Embryonic facial prominence (tissue), 1 donor: ENCODE measurements around the gene MAP3K20.
"Not testable (repeated sequence)": the region's sequence is repeated elsewhere in the genome, so short reads cannot be mapped to it uniquely, and the experiment has no call there.

Source experiments
- DNase-seq: peaks from one replicate; pipeline ENCODE4 v3.0.0-alpha.2; 2016; ENCODE audit errors: extremely low spot score

Gene MAP3K20

GRCh38 chr2:173161040-173161439 is 85.4 kb downstream of the MAP3K20 start:
- no peak for DNase-seq

DNA sequence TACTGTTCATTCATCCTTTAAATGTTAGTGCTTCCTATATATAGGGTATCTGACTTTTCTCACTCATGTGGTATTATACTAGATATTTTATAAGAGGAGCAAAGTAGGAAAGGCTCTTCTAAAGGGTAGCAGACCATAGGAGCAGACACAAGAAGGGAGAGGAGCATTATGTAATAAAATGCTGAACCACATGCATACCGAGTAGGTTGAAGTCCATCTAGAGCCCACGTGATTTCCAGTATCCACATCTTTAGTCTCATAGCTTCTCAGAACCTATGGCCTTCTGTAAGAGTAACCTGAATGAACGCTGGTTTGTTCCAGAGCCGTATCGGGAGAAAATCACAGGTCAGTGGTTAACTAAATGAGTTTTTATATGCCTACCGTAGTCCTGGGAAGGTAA is 85.9 kb downstream of the MAP3K20 start:
- DNase-seq: no peak

DNA sequence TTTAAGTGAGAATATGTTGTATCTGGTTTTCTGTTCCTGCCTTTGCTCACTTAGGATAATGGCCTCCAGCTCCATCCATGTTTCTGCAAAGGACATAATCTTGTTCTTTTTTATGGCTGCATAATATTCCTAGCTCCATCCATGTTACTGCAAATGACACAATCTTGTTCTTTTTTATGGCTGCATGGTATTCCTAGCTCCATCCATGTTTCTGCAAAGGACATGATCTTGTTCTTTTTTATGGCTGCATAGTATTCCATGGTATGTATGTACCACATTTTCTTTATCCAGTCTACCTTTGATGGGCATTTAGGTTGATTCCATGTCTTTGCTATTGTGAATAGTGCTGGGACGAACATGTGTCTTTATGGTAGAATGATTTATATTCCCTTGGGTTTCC is 87.7 kb downstream of the MAP3K20 start:
- DNase-seq: not testable (repeated sequence)

- DNase-seq: no peak
Observed at GRCh38 chr2:173164396-173164795, 88.8 kb downstream of the MAP3K20 start.

DNA sequence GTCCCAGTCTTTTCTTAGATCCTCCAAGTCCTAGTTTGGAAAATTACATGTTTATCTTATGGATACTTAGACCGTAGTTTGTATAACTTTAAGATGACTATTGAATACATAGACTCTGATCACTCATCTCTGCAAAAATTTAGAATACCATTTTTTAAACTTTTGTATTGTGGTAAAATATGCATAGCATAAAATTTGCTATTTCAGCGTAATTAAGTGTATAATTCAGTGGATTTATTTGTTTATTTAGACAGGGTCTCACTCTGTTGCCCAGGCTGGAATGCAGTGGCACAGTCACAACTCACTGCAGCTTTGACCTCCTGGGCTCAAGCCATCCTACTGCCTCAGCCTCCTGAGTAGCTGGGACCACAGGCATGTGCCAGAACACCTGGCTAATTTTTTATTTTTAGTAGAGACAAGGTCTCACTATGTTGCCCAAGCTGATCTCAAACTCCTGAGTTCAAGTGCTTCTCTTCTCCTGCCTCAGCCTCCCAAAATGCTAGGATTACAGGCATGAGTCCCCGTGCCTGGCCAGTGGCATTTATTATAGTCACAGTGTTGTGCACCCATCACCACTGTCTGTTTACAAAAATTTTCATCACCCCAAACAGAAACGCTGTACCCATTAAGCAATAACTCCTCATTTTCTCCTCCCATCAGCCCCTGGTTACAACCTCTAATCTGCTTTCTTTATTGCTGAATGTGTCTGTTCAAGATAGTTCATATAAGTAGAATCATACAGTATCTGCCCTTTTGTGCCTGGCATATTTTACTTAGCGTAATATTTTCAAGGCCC is 90.0 kb downstream of the MAP3K20 start:
- no peak for DNase-seq

DNA sequence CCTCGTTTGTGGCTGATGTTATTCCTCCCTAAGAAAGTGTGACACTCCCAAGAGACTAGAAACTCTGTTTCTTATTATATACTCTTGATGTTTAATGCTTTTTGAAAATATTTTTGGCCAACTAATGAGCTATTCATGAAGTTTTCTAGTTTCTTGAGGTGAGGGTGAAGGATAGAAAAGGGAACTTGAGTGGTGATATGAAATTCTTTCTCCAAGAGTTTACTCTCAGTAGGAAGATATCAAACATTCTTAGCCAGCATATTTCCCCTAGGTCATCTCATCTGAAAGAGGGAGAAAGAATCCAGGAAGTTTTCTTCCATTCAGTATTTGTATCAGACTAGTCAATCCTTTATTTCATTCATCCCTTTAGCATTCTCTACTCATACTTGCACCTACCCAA is 95.7 kb downstream of the MAP3K20 start:
- no peak for DNase-seq

DNA sequence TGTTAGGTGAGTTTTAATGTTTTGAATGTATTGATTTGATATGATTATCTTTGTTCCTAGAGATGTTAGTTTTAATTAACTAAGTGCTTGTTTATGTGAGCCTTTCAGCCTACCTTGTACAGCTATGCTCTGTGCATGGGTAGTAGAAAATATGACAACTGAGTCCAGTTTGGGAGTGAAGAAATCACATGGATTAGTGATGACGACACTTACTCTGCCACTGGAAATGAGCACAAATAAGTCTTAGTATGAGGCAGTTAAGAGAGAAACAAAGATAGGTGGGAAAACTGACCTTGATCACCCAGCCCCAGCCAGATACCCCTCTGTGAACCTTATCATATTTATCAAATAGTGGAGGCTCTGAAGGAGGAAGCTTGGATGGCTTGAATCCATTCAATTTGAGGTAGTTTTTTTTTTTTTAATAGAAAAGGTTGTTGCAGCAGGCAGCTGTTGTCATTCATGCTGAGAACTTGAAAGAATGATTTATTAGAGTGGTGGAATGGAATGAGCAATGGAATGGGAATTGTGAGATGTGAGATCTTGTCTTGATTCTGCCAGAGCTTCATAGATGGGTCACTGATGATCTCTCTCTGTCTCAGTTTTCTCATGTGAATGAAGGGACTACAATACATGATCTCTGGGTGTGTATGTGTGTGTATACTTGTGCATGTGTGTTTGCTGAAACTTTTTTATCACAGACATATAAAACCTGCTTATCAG is 96.4 kb downstream of the MAP3K20 start:
- DNase-seq: no peak

GRCh38 chr2:173174339-173174738 is 98.7 kb downstream of the MAP3K20 start:
- DNase-seq: not testable (repeated sequence)

DNA sequence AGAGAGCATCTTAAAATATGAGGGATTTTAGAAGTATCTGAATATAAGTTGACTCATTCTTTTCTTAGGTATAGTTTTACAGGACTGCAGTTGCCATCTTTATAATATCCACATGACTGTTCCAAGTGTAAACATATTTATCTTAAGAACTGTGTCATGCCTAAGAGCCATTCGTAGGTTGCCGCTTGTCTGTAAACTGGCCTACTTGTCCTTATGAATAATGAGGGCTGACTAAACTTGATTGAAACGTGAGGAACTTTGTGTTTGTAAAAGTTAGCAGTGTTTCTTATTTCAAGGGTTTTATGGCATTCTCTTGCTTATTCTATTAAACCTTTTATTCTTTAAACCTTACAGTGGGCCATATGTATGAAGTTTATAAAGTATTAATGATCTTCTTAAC is 99.6 kb downstream of the MAP3K20 start:
- DNase-seq: no peak

DNA sequence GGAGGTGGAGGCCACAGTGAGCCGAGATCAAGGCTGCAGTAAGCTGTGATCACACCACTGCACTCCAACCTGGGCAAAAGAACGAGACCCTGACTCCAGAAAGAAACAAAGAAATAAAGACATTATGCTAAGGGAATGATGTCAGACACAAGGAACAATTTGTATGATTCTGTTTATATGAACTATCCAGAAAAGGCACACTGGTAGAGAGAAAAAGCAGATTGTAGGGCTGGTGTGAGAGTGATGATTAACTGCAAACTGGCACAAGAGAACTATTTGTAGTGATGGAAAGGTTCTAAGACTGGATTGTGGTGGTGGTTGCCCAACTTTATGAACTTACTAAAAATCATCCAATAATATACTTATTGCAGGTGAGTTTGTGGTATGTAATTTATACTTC is 106.3 kb downstream of the MAP3K20 start:
- DNase-seq: no peak

GRCh38 chr2:173184031-173185004 is 108.7 kb downstream of the MAP3K20 start:
- no peak for DNase-seq

DNA sequence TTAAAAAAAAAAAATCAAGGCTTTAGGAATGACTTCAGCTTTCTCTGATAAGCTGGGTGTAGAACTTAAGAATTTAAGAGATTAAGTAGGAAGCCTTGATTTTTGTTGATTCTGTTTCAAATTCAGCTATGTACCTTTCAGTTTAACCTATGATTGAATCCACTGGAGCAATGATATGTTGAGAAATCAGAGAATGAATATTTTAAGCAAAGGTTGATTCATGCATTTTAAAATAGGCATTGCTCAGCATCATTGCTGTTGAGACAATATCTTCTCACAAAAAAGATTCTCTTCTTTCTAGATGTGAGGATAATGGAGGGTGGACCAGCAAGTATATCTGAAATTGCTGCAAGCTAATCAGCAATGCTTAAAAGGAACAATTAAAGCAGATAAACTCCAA is 109.8 kb downstream of the MAP3K20 start:
- DNase-seq: no peak

DNA sequence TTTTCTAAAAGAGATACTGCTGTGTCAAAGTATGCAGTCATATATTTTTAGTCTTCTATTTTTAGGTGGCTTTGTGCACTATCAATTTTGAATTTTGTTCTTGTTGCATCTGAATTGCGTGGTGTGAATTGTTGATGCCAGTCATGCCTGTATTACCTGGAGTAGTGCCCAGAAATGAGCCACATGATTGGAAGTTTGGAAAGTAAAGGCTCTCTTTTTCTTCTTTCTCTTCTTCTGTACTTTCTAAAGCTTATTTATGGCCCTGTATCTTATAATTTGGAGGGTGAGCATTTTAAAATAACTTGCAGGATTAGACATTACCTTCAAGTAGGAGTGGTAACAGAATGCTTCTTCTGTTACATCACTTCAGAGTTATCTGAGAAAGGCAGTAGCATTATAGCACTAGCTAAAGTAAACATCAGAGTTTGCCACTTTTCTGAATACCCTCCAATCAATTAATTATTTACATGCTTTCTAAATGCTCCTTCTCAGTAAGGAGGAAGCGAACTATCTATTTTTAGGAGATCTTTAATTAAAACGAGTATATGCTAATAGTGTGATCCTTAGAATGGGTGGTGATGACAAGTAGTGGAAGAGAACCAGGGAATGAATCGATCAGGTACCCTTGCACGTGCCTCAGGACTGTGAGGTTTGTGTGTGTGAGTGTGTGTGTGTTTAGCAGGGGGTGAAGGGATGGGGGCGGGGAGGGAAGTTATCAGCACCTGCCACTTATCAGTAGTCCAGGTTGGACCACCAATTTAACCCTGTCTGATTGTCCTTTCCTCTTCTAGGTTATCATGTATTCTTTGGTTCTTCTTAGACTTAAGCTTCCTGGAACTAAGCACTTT is 112.5 kb downstream of the MAP3K20 start:
- DNase-seq: no peak

DNA sequence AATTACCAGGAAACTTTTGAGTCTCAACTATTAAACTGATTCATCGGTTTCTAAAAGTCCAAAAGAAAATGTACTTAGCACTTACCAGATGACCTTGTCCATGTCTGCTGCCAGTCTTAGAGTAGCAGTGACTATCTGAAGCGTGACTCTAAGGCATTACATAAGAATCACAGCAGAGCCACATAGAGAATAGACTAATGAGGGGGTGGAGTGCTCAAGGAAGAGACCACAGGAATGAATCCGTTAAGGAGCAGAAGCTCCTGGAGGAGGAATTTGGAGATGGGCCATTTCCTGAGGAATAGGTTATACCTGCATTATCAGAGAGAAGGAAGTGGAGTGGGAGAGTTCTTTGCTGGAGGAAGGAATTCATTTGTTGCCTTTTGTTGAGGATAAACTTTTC is 116.0 kb downstream of the MAP3K20 start:
- no peak for DNase-seq

GRCh38 chr2:173192071-173192470 is 116.4 kb downstream of the MAP3K20 start:
- no peak for DNase-seq

- DNase-seq: no peak
Observed at GRCh38 chr2:173193925-173194324, 118.3 kb downstream of the MAP3K20 start.

DNA sequence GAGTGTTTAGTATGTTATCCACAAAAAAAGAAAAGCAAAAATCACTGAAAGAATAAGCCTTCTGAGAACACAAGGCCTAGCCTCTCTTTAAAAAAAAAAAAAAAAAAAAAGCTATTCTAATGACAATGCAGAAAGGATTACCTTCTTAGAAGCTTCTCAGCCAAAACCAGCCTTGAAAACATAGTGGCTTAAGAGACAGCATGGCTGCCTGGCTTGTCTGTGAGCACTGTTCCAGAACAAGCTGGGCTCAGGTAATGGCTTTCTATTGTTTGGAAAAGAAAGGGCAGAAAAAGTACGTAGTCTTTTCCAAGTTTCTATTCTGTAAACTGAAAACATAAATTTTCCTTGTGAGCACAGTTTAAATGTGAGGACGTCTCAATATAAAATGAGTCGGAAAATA is 119.5 kb downstream of the MAP3K20 start:
- no peak for DNase-seq

GRCh38 chr2:173196080-173196479 is 120.4 kb downstream of the MAP3K20 start:
- no peak for DNase-seq

- DNase-seq: no peak
Observed at GRCh38 chr2:173196638-173197037, 121.0 kb downstream of the MAP3K20 start.

DNA sequence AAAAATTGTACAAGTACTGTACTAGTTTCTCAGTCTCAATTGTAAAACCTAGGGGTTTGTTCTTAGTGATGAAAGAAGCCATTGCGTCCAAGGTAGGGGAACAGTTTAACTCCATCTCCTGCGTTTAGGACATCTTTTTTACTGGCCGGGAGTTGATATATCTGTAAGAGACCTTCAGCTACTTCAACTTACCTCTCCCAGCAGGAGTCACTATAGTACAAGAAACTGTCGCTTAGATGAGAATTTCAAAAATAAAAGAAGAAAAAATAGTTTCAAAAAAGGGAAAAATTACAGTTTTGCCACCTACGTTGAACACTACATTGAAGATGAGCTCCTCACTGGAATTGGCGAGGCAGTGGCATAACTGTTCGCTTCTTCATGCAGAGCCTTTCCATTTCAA is 122.7 kb downstream of the MAP3K20 start:
- DNase-seq: no peak

DNA sequence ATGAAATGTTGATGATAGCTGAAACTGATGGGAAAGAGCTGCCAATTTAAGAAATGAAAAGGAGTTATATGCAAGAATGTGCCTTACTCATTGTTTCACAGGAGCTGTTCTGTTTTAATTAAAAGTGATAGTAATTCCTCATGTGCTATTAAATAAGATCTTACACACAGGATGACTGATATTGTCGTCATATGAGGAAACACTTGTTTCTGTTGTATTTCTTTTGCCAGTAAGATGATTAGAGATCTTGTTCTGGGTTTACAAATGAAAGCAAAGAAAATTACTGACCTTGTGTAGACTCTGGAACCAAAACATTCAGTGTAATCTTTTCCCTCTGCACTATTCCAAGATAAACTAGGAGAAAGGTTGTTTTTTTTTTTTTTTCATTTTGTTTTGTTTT is 123.6 kb downstream of the MAP3K20 start:
- DNase-seq: no peak
